D341Med (cell line): ENCODE measurements around the gene ARHGAP10.
A peak's percentile ranks its signal among the peaks of the same experiment; 100 is the strongest.
"Not testable (repeated sequence)": the region's sequence is repeated elsewhere in the genome, so short reads cannot be mapped to it uniquely, and the experiment has no call there.

Experiments used
- DNase-seq: peaks from one replicate; pipeline ENCODE4 v3.0.0; 2012; ENCODE audit warnings: low spot score

ARHGAP10 gene

DNA sequence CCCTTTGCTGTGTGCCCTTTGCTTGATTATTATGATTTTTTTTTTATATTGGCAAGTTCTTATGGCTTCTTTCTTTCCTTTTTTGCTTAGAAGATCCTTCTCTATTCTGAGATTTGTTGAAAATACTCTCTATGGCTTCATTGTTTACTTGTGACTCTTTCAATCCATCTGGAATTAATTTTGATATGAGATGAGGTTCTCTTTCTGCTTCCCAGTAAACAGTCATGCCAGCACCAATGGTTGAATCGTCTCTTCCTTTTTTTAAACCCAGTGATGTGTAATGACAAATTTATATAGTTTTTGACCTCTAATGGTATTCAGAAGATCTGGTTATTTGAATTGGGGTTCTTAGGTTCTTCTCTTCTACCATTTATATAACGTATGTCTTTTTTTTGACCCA is 121.8 kb downstream of the ARHGAP10 start:
- no peak for DNase-seq

DNA sequence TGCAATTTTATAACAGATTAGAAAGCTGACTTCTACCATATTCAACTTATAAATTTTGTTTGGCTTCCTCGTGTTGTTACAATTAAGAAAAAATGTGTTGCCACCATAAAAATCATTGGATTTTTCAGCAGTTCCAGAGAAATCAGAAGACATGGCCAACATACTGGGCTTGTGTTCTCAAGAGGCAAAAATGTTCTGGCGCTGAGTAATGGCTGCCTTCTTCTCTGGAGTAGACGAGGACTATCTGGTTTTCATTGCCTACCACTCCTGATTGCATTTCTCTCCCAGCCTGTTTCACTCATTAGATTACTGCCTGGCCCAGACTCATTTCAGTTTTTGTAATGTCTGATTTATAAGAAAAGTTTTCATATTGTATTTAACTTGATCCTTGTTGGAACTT is 122.3 kb downstream of the ARHGAP10 start:
- DNase-seq = no peak

DNA sequence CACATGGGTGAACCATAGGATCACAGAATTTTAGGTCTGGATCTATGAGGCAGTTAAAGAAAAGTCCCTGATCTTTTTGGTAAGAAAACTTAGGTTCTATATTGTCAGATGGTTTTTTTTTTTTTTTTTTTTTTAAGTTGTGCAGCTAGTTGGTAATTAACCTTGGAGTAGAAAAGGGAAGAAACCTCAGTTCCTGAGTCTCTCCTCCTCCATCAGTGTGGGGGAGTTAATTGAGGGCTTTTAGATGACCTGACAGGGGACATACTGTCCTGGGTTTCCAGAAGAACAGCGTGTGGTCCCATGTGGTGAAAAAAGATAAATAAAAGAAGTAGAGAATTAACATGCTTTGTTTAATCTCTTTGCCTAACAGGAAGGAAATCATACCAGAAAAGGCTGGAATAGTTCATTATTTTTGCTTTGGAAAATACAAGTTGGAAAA is 123.7 kb downstream of the ARHGAP10 start:
- no peak for DNase-seq

DNA sequence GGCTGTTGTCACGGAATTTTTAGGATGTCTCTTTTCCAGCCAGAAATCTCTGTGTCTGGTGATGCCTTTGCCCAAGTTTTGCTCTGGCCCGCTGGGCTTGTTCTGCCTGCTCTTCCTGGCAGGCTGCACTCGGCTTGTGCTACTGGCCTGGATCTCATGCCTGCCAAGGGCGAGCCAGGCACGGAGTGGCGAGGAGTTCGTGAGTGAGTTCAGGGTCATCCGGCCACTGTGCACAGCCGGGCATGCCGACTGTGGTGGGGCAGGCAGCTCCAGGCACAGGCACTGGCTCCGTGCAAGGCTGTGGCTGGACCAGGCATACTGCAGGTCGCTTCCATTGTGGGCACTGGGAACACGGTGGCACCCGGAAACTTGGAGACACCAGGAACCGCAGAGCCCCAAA is 129.1 kb downstream of the ARHGAP10 start:
- DNase-seq = no peak

DNA sequence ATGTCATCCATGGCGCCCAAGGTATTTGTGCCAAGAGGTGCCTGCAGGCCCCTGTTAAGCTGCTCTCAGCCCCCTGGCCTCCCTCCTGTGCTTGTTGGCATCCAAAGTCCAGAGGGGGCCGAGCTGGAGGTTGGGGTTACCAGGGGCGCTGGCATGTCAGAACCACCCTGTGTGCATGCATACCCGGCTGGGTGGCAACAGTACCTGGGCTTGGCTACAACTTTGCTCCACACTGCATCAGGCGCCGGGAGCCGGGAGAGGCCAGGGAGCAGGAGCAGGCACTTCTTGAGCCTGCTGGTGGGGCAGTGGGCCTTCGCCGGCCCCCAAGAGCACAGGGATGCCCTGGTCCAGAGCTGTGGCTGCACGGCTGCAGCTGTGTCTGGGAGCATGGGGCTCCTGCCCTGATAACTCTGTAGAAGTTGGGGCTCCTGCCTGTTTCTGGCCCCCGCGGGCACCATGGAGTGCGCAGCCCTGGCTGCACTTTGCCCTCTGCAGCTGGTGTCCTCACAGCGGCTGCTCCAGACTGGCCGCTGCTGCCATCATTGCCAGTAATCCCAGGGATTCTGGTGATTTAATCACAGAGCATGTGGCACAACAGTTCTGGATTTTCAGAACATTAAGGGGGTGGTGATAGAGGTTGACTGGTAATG is 130.3 kb downstream of the ARHGAP10 start:
- peak; percentile 51 for DNase-seq

DNA sequence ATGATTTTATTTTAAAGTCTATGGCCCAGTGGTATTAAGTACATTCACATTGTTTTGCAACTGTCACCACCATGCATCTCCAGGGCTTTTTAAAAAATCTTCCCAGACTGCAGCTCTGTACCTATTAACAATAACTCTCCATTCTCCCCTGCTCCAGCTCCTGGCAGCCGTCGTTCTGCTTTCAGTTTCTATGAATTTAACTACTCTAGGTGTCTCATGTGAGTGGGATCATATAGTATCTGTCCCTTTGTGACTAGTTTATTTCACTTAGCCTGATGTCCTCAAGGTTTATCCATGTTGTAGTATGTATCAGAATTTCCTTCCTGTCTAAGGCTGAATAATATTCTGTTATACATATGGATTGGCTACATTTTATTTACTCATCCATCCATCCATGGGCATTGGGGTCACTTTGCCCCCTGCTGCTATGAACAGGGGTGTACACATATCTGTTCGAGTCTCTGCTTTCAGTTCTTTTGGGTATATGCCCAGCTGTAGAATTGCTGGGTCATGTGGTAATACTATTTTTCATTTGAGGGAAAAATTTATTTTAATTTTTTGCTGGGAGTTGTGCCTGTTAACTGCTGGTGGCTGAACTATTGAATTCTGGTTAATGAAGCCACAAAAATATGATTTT is 131.3 kb downstream of the ARHGAP10 start:
- no peak for DNase-seq

DNA sequence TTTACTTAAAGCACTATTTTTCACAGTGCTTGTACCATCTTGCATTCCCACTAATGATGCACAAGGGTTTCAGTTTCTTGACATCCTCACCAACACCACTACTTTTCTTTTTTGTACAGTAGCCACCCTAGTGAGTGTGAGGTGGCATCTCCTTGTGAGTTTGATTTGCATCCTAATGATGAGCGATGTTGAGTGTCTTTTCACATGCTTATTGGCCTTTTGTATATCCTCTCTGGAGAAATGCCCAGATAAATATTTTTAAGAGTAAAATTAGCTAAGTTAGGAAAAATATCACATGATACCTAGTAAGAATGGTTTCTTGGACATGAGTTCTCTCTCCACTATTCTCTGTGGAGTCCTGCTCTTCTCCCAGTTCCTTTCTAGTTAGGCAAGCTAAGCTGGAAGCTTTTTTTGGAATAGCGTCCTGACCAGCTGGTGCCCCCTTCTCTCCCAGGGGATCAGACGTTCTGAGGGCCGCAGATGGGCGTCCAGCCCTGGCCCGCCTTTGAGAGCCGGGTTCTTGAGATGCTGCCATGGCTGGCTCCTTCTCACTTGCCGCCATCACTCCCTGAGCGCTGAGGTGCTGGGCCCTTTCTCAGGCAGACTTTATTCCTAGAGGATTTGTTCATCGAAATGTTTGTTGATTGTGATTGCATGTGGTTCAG is 132.1 kb downstream of the ARHGAP10 start:
- no peak for DNase-seq

DNA sequence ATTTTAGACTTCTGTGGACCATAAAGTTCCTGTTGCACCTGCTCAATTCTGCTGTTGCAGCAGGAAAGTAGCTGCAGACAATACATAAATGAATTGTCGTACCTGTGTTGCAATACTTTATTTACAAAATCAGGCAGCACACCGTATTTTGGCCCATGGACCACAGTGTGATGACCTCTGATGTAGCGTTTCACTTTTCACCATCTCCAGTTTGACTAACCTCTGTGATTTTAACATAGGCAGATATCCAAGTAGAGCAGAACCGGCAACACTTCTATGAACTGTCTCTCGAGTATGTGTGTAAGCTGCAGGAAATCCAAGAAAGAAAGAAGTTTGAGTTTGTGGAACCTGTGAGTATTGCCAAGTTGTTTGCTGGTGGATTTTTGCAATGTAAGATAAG is 132.7 kb downstream of the ARHGAP10 start:
- no peak for DNase-seq

DNA sequence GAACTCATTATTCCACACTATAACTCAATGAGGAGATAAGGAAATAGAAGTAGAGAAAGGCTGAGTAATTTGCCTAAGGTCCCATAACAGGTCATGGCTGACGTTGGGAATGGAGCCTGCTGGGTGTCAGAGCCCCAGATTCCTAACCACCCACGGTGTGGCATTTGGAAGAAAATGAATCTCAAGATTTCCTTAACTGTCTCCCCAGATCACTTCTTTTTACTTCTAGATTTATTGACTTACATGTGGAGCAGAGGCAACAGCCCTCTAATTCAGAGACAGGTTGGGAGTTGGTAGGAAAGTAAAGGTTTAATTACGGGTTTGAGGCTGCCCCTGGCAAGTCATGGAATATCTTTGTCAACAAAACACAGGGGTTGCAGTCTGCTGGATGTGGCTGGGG is 134.0 kb downstream of the ARHGAP10 start:
- DNase-seq = no peak

DNA sequence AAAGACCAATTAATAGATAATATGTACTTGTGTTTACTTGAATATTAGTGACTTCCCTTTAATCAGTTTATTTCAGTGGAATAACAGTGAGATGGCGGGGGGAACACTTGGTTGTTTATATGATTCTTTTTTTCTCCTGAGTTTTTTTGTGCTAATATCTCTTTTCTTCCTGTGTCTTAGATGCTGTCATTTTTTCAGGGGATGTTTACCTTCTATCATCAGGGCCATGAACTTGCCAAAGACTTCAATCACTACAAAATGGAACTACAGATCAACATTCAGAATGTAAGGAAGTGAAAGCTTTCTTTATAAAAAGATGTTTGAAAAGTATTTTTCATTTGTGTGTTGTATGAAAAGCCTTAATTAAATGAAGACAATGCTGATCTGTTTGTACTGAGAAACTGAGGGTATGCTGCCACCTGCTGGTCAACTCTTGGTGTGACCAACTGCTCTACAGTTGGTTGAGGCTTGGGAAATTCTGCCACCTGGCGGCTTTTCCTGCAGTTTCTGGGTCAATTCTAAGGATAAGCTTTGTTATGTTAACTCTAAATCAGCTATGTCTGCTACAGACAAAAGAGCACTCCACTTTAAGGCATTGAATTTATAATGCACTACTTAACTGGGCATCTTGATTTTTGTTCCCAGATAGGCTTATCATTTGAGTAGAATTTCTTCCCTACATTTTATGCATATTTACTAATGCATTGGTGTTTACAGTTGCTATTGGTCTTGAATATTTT is 134.8 kb downstream of the ARHGAP10 start:
- peak; percentile 77 for DNase-seq

DNA sequence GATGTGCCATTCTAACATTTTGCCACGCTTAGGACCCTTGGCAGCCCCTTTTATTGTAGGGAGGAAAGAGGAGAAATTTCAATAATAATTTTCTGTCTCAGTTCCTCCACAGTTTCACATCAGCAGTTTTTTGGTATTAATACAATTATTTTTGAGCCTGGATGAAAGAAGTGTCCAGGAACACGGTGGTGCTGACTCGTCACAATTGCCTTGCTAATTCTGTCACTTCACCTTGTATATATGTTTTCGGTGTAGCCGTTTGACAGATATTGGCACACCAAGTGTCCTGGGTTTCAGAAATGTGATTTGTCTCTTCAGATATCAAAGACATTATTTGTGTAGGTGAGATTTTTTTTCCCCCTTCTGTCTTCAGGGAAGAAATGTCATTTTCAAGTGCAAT is 142.2 kb downstream of the ARHGAP10 start:
- DNase-seq = no peak

DNA sequence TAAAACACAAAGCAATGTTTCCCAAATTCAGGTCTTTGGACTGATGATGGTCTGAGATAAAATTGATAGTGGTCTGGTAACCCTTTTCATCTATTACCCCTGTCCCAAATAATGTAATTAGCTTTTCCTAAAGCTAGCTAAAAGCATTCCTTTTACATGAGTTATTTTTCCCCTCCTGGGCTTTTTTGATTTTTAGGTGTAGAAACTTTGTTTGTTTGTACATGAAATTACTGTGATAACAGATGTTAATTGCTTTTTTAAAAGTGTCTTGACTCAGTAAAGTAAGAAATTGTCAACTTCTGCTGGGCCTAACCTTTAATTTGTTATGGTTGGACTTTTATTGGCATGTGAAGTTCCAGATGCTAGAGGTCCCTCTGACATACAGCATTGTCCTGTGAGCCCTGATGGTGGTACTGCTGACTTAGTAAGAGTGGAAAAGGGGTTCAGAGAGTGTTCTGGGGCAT is 145.5 kb downstream of the ARHGAP10 start:
- no peak for DNase-seq

DNA sequence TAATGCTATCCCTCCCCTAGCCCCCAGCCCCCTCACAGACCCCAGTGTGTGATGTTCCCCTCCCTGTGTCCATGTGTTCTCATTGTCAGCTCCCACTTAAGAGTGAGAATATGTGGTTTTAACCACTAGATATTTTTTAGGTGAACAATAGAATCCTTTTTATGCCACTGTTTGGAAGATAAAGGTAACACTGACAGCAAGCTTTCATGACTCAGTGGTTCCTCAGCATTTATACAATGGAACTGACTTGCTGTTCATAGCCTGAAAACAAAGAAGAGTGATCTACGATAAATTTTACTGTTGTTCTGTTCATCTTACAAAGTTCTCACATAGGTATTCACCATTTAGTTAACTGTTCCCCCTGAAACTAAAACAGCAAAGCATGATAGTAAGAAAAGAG is 147.8 kb downstream of the ARHGAP10 start:
- DNase-seq = no peak

DNA sequence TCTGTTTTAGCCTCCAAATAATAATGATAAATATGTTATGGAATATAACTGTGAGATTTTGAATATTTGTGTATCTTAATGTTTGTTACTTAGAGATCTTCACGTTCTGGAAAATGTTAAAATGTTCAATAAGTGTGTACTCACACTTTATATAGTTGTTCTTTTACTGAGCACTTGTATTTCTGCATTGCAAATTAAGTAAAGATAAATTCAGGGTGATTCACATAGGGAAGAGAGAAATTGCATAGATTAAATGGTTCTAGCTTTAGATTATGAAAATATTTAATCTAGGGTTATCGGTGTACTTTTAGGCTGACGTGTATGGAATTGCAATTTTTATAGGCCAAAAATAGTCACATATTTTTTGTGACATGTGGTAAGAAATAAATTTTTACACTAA is 148.6 kb downstream of the ARHGAP10 start:
- no peak for DNase-seq

DNA sequence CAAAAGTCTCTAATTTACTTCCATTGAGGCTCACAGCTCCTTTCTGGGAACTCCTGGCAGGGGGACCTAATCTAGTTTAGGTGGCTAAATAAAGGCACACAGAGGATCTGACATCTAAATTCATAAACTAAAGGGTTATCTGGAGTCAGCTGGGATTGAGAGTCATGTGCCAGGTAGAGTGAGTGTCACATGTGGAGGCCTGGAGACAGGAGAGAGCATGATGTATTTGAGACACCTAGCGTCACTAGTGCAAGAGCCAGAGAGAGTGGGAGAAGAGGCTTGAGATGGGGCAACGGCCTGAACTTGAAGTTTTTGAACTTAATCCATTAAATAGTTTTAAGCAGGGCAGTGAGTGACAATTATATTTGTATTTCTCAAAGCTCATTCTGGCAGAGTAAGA is 152.6 kb downstream of the ARHGAP10 start:
- DNase-seq = no peak

DNA sequence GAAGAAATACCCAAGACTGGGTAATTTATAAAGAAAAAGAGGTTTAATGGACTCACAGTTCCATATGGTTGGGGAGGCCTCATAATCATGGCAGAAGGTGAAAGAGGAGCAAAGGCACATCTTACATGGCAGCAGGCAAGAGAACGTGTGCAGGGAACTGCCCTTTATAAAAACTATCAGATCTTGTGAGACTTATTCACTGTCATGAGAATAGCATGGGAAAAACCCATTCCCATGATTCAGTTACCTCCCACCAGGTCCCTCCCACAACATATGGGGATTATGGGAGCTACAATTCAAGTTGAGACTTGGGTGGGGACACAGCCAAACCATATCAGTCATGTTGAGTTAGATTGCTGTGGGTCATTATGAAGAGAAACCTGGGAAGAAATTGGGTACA is 153.3 kb downstream of the ARHGAP10 start:
- not testable (repeated sequence) for DNase-seq

DNA sequence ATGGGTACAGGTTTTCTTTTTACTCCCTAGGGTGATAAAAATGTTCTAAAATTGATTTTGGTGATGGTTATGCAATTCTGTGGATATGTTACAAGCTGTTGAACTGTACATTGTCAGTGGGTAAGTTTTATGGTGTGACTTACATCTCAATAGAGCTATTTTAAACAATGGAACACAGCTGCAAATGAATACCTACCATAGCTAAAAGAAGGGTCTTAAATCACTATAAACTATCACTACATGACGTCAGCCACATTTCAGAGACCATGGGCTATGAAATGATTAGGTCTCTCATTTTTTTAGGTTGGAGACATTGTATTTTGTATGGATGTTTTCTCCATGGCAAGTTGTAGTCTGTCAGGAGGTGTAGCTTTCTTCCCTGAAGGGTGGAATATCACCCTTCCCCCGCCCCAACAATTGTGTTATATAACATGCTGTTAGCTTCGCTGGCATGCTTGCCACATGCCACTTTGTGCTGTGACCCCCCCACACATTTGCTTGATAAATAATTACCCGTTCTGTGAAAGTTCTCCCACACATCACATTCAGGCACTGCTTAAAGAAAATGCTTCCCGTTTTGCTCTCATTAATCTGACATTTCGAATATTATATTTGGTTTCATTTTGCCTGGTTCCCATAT is 159.7 kb downstream of the ARHGAP10 start:
- DNase-seq = no peak

DNA sequence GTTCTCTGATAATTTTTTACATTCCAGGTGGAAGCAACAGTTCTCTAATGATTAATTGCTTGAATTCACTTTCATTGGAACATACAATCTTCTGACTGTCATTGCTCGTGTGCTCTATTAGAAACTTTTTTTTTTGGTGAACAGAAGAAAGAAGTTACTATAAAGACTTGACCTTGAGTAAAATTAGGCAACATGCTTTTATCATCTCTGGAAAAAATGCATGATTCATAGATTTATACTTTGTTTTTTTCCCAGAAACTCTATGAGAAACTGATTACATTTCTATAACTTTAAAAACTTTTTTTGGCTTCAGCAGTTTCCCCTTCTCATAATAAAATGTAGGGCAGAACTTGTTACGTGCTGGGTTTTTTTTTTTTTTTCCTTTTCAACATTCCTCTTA is 167.6 kb downstream of the ARHGAP10 start:
- DNase-seq = no peak

DNA sequence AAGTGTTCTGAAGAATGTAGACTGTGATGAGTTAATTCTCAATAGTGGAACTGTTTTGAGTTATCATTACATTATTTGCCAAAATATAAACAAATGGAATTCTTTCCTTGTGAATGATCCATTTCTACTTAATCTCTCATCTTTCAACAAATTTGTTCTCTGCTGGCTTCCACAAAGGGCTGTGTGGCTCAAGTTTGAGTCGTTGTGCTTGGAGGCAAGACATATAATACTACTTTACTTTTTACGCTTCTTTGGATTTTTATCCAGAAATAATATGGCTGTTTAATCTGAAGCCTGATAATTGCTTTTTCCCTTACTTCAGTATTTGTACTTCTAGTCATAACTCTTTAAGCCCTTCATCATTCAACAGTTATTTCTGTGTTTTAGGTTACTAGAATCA is 169.5 kb downstream of the ARHGAP10 start:
- no peak for DNase-seq

DNA sequence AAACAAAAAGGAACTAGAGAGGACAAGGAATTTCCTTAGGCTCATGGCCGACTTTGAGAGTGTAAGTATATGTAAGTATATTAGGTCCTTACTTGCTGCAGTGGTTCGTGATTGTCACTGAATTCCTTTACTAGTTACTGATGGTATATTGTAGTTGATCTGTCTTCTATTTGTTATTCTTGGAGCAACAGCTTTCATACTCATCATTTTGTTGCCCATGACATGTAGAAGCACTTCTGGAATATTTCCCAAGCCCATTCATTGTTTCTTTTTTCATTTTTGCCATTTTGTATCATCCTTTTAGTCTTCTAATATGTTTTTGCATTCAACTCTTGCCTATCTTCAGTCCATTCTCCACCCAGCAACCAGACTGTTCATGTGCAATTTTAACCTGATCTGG is 170.0 kb downstream of the ARHGAP10 start:
- DNase-seq = no peak

DNA sequence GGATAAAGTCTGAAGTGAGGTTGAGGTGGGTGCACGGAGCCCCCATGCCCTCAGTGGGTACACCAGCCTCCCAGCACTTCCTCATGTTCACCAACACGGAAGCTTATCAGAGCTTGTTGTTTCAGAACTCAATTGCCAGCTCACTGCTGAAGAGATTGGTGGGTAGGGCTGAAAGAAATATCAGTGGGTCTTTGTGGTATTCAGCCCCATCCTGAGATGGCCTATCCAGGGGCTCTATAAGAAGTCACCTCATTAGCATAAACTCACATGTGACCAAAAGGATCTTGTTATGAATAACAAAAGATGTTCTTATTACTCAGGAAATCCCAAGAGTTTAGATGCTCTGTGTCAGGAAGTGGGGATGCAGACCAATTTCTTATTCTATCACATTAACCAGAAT is 177.3 kb downstream of the ARHGAP10 start:
- no peak for DNase-seq

DNA sequence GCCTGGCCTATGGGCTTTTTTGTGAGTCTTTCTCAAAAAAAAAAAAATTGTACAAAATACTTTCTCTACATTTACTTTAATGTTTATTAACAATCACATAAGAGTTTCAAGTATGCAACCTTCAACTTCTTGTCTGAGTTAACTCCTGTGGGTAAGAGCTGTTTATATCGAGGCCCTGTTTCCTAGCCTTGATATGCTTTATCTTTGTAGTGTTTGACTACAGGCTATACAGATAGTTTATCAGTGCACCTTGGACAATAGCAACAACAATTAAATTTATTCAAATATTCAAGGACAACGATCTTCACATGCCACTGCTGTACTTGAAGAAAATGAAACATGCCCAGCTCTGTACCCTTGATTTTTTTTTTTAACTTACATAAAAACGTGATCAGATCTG is 178.4 kb downstream of the ARHGAP10 start:
- no peak for DNase-seq
